Small intestine (tissue), 7 donors: ENCODE measurements around the gene GCLC. TPM values are rescaled to one million over a fixed set of nuclear protein-coding genes. Genes with fewer than 3 reads are reported as not detected.

Experiments used
- DNase-seq, 2 donors: peaks; one replicate each; pipeline versions ENCODE4 v3.0.0 to v3.0.0-alpha.2; 2013
- FAIRE-seq: peaks from 2 replicates; lab custom pipeline; 2012; peaks lifted over from hg19 to GRCh38; lab: Jason Lieb, UNC
- H3K27ac ChIP-seq, 3 donors: one replicate each; pipeline ENCODE4 v1.5.1; 2013; ENCODE audit warnings: low read length in 2 of 3, mild to moderate bottlenecking in 2 of 3, control low read depth in 1 of 3, inconsistent platforms in 1 of 3, low read depth in 1 of 3, moderate library complexity in 1 of 3
- H3K27me3 ChIP-seq, 3 donors: one replicate each; pipeline ENCODE4 v1.6.1; 2013; ENCODE audit warnings: low read length in 3 of 3, inconsistent platforms in 1 of 3; ENCODE audit not compliant: control insufficient read depth in 3 of 3, insufficient read depth in 3 of 3
- H3K36me3 ChIP-seq, 3 donors: one replicate each; pipeline ENCODE4 v1.6.1; 2013; ENCODE audit warnings: low read length in 3 of 3, inconsistent platforms in 1 of 3, low read depth in 1 of 3, mild to moderate bottlenecking in 1 of 3, moderate library complexity in 1 of 3; ENCODE audit not compliant: control insufficient read depth in 3 of 3, insufficient read depth in 2 of 3
- H3K4me1 ChIP-seq, 3 donors: one replicate each; pipeline ENCODE4 v1.6.1; 2013; ENCODE audit warnings: low read length in 2 of 3, inconsistent platforms in 1 of 3, low read depth in 1 of 3, mild to moderate bottlenecking in 1 of 3, moderate library complexity in 1 of 3; ENCODE audit not compliant: control insufficient read depth in 3 of 3, insufficient read depth in 2 of 3
- H3K4me3 ChIP-seq, 3 donors: one replicate each; pipeline ENCODE4 v1.5.1; 2013; ENCODE audit warnings: low read length in 3 of 3, control low read depth in 1 of 3, inconsistent platforms in 1 of 3, low read depth in 1 of 3, mild to moderate bottlenecking in 1 of 3, moderate library complexity in 1 of 3
- H3K9me3 ChIP-seq, 2 donors: one replicate each; pipeline ENCODE4 v1.6.1; 2013; ENCODE audit warnings: low read depth in 1 of 2, low read length in 1 of 2; ENCODE audit not compliant: control insufficient read depth in 2 of 2, insufficient read depth in 1 of 2
- WGBS, 3 donors: extraction: QIAGEN DNeasy Blood & Tissue Kit; methylation state at CpG; one replicate each; pipeline ENCODE4 v1.1.7; 2013; 5-methylcytosine and 5-hydroxymethylcytosine counted together
- polyA plus RNA-seq, 4 donors: library from polyadenylated mRNA; stranded (reverse) in 3 of 4; unstranded in 1 of 4; fragments of 200-250 nt in 3 of 4; fragments of 120-200 nt in 1 of 4; gene quantifications; one replicate each; pipeline versions ENCODE4 v1.2.1 to v1.2.3, GENCODE V29; 2013
- donor health status: healthy with polysubstance abuse.
- donor health status: control.
- donor health status: control.
- donor health status: Bipolar disorder and iron deficiency.
- donor health status: healthy.

The GCLC gene
- polyA plus RNA-seq, 4 donors: 26.6 to 69.3 (median 28.1) TPM

GRCh38 chr6:53526000-53526399, 18.9 kb downstream of the GCLC start:
- Histone ChIP-seq H3K36me3 (peaks cover 0 to 2% (median 0%) of the 10 kb centered on the region in 3 donors), H3K27me3 (no peaks in the 10 kb centered on the region), H3K9me3 (no peaks in the 10 kb centered on the region), H3K27ac (no peak overlapping the region), H3K4me1 (peaks cover 3 to 8% (median 3%) of the 10 kb centered on the region in 3 donors), H3K4me3 (no peak overlapping the region)
- DNase-seq (no peak), FAIRE-seq (no peak)
- WGBS, 3 donors: 29 to 78% (median 57%) methylated on average over 1 of the region's 1 CpG

- FAIRE-seq (no peak), DNase-seq (no peak)
- Histone ChIP-seq H3K27me3 (no peaks in the 10 kb centered on the region), H3K36me3 (peaks cover 0 to 8% (median 4%) of the 10 kb centered on the region in 3 donors), H3K27ac (peak overlapping the region in 1 of 3 donors; percentile 71), H3K9me3 (no peaks in the 10 kb centered on the region), H3K4me3 (no peak overlapping the region), H3K4me1 (peaks cover 3 to 8% (median 3%) of the 10 kb centered on the region in 3 donors)
- WGBS, 3 donors: 29 to 59% (median 30%) methylated on average over 1 of the region's 1 CpG
Observed at GRCh38 chr6:53524455-53524815, 20.5 kb downstream of the GCLC start.

- Histone ChIP-seq H3K4me1 (peaks cover 3 to 8% (median 3%) of the 10 kb centered on the region in 3 donors), H3K4me3 (no peak overlapping the region), H3K27ac (peak overlapping the region in 1 of 3 donors; percentile 71), H3K27me3 (no peaks in the 10 kb centered on the region), H3K9me3 (no peaks in the 10 kb centered on the region), H3K36me3 (peaks cover 0 to 15% (median 5%) of the 10 kb centered on the region in 3 donors)
- FAIRE-seq (no peak), DNase-seq (no peak)
- WGBS, 3 donors: 63 to 70% (median 68%) methylated on average over 8 of the region's 8 CpGs
Observed at GRCh38 chr6:53523511-53524454, 21.1 kb downstream of the GCLC start.

GRCh38 chr6:53520320-53520928, 24.5 kb downstream of the GCLC start:
- Histone ChIP-seq H3K4me1 (peaks cover 3 to 8% (median 5%) of the 10 kb centered on the region in 3 donors), H3K36me3 (peaks cover 0 to 18% (median 5%) of the 10 kb centered on the region in 3 donors), H3K9me3 (no peaks in the 10 kb centered on the region), H3K27me3 (no peaks in the 10 kb centered on the region), H3K27ac (no peak overlapping the region), H3K4me3 (no peak overlapping the region)
- FAIRE-seq (no peak), DNase-seq (no peak)
- WGBS, 3 donors: 89 to 94% (median 91%) methylated on average over 14 of the region's 14 CpGs

GRCh38 chr6:53518862-53519261, 26.0 kb downstream of the GCLC start:
- Histone ChIP-seq H3K9me3 (no peaks in the 10 kb centered on the region), H3K27ac (no peak overlapping the region), H3K27me3 (no peaks in the 10 kb centered on the region), H3K36me3 (peaks cover 2 to 18% (median 5%) of the 10 kb centered on the region in 3 donors), H3K4me3 (no peak overlapping the region), H3K4me1 (peaks cover 2 to 24% (median 4%) of the 10 kb centered on the region in 3 donors)
- 54 to 88% (median 67%) methylated on average over 1 of the region's 1 CpG for WGBS, 3 donors
- DNase-seq (no peak), FAIRE-seq (no peak)

GRCh38 chr6:53517021-53517420, 27.9 kb downstream of the GCLC start:
- Histone ChIP-seq H3K27ac (peak overlapping the region in 1 of 3 donors; percentile 17), H3K4me1 (peaks cover 2 to 39% (median 3%) of the 10 kb centered on the region in 3 donors), H3K27me3 (no peaks in the 10 kb centered on the region), H3K36me3 (peaks cover 2 to 18% (median 5%) of the 10 kb centered on the region in 3 donors), H3K4me3 (no peak overlapping the region), H3K9me3 (no peaks in the 10 kb centered on the region)
- FAIRE-seq: no peak
- no peak for DNase-seq
- WGBS, 3 donors: 31 to 68% (median 58%) methylated on average over 1 to 2 of the region's 2 CpGs

- peak overlapping the region; percentile 8 to 32 (median 9) for H3K27ac ChIP-seq
- WGBS, 3 donors: 18 to 56% (median 38%) methylated on average over 3 of the region's 3 CpGs
- FAIRE-seq: no peak
- no peaks in the 10 kb centered on the region for H3K27me3 ChIP-seq
- peak; percentile 51 to 70 for DNase-seq
- peaks cover 2 to 51% (median 3%) of the 10 kb centered on the region in 3 donors for H3K4me1 ChIP-seq
- H3K4me3 ChIP-seq: no peak overlapping the region
- no peaks in the 10 kb centered on the region for H3K9me3 ChIP-seq
- H3K36me3 ChIP-seq: peaks cover 2 to 13% (median 3%) of the 10 kb centered on the region in 3 donors
Observed at GRCh38 chr6:53514677-53515076, 30.2 kb downstream of the GCLC start.

- Histone ChIP-seq H3K27ac (peak overlapping the region; percentile 34 to 74 (median 40)), H3K4me1 (peaks cover 2 to 53% (median 3%) of the 10 kb centered on the region in 3 donors), H3K27me3 (no peaks in the 10 kb centered on the region), H3K36me3 (peaks cover 2 to 8% (median 2%) of the 10 kb centered on the region in 3 donors), H3K9me3 (no peaks in the 10 kb centered on the region), H3K4me3 (no peak overlapping the region)
- DNase-seq (peak in 1 of 2 donors; percentile 49), FAIRE-seq (no peak)
- 37 to 49% (median 47%) methylated on average over 2 of the region's 2 CpGs for WGBS, 3 donors
Observed at GRCh38 chr6:53513519-53513966, 31.4 kb downstream of the GCLC start.
